GM18868 (cell line): ENCODE results near the gene DIDO1.
"Not testable (repeated sequence)": the region's sequence is repeated elsewhere in the genome, so short reads cannot be mapped to it uniquely, and the experiment has no call there.

ENCODE experiments used
- ATAC-seq: cut with Tn5 transposase; IDR thresholded peaks from one replicate; pipeline ENCODE4 v1.9.1; 2021; ENCODE audit warnings: mild to moderate bottlenecking, moderate library complexity; ENCODE audit not compliant: unreplicated experiment

Gene DIDO1

DNA sequence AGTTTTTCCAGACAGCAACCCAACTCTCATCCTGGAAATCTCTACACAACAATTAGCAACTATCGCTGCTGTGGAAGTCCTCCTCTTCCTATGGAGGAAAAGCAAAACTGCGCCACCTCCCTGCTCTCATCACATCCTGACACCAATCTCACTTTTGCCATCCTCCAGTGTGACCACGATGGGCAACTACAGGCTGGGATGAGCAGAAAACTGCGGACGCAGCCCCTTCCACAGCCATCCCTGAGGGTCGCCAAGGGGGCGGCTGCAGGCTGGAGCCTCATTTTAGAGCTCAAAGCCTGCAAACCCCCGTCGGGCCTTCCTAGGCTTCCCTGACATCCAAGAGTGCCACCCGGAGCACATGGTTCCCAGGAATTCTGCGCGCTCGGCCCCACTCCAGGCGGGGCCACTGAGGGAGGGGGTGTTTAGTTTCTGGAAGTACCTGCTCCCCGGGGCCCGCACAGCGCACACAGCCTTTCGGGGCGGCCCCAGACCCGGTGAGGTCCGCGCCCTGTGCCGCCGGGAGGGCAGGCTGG is 65.8 kb downstream of the DIDO1 start:
- no peak for ATAC-seq

DNA sequence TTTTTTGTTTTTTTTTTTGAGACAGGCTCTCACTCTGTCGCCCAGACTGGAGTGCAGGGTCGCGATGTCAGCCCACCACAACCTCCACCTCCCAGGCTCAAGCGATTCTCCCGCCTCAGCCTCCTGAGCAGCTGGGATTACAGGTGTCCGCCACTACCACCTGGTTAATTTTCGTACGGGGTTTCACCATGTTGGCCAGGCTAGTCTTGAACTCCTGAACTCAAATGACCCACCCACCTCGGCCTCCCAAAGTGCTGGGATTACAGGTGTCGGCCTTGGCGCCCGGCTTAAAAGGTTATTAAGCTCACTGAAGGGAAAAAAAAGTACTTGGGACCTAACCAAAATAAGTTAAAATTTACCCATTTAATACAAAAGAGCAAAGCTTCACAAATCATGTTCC is 66.6 kb downstream of the DIDO1 start:
- no peak for ATAC-seq

DNA sequence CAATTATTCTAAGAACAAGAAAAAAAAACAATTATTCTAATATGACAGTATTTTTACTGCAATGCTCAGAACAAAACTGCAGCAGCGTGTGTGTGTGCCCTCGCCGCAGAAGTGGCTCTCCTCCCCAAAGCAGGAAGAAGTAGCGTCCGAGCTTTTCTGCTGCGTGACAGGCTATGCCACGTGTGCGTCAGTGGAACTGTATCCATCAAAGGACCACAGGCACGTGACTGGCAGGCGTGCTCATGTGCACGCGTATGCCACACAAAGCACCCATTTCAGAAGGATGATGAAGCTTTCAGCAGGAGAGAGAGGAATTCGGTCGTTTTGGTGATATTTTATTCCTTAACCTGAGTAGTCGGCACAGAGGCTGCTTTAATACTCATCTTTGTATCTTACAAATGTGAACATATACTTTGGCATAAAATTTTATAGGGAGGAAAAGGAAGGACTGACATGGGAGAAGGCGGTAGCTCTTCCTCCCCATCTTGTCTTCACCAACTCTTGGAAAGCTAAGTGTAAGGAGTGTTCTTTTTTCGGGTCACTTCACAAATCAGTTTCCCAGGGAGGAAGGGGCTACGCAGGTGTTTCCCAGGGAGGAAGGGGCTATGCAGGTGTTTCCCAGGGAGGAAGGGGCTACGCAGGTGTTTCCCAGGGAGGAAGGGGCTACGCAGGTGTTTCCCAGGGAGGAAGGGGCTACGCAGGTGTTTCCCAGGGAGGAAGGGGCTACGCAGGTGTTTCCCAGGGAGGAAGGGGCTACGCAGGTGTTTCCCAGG is 68.1 kb downstream of the DIDO1 start:
- no peak for ATAC-seq

DNA sequence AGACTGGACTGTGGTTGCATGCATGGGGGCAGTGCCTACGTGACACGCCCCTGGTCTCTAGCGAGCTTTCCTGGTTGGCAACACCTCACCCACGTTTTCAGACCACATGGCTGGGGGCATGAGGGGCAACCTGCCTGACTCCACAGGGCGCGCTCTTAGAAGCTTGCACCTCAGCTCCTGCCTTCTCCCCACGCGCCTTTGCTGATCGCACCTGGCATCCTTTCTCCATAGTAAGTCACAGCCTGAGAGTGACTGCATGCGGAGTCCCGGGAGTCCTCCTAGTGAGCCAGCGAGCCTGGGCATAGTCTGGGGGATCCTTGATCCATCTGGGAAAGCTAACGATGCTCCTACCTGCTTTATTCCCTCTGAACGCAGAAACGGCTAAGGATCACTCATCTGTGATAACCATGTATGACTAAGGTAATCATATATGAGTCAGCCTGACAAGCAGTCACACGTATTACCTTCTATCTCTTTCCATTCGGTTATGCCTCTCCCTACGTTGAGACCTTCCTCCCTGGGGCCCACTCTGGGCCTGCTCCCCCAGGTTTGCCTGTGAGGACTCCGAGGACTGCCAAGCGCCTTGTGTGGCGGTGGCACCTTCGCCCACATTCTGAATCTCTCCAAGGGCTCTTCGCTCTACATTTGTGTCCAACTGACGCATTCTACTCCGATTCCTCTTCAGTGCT is 69.2 kb downstream of the DIDO1 start:
- no peak for ATAC-seq

DNA sequence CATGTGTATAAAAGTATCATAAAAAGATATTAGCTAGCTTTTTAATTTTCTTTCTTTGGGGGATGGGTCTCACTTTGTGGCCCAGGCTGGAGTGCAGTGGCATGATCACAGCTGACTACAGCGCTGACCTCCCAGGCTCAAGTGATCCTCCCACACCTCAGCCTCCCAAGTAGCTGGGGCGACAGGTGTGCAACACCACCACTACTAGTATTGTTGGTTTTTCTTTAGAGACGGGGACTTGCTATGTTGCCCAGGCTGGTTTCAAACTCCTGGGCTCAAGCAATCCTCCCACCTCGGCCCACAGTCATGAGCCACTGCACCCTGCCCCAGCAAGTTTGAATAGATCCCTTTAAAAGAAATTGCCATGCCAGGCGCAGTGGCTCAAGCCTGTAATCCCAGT is 71.2 kb downstream of the DIDO1 start:
- ATAC-seq = no peak

DNA sequence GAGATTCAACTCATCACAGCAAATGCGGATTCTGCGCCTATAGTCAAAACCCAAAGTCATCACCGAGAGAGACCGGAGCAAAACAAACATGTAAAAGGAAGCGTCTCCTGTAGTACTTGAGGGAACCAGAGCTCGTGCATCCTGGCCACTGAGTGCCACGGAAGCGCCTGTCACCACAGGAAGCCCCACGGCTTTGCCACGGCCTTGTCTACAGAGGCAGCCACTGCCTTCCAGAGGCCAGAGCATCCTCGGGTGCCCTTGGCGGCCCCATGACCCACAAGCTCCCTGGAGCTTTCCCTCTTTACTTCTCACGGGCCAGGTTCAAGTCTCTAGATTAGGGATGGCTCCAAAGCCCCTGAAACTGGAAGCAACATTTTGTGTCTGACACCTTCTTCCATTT is 72.2 kb downstream of the DIDO1 start:
- no peak for ATAC-seq

DNA sequence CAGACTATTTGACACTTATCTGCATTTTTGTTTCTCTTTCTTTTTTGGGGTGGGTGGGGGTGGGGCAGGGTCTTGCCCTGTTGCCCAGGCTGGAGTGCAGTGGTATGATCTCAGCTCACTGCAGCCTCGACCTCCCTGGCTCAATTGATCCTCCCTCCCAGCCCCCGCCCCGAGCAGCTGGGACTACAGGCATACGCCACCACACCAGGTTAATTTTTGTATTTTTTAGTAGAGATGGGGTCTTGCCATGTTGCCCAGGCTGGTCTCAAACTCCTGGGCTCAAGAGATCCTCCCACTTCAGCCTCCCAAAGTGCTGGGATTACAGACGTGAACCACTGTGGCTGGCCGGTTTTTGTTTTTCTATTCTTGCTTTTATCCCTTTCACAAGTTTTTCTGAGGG is 73.0 kb downstream of the DIDO1 start:
- ATAC-seq = not testable (repeated sequence)

- no peak for ATAC-seq
These were observed 73.5 kb downstream of the DIDO1 start for GRCh38 chr20:62852841-62853240.

- ATAC-seq = no peak
These were observed 74.1 kb downstream of the DIDO1 start for GRCh38 chr20:62852196-62852595.

DNA sequence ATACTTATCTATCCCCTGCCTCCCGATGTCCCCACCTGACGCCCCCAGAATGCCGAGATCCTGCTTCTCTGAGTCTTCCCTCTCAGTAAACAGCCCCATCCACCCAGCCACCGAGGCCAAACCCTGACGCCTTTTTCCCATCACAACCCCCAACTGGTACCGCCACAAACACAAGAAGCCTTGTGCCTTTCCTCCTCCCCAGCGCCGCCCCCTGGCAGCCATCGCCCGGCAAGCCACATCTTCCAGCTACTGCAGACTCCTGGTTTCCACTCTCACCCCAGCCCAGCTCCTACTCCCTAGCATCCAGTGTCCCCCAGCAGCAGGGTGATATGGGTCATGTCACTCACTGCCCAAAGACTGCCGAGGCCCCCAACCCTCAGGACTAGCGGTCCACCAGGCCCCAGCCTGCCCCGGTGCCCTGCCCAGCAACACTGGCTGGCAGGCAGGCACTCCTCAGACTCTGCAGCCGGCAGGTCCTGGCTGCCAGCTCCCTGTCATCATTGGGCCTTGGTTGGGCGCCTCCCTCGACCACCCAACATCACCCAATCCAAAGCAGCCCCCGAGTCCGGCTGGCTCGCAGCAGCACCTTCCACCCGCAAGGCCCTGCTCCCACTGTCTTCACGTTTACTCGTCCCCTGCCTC is 75.9 kb downstream of the DIDO1 start:
- no peak for ATAC-seq

DNA sequence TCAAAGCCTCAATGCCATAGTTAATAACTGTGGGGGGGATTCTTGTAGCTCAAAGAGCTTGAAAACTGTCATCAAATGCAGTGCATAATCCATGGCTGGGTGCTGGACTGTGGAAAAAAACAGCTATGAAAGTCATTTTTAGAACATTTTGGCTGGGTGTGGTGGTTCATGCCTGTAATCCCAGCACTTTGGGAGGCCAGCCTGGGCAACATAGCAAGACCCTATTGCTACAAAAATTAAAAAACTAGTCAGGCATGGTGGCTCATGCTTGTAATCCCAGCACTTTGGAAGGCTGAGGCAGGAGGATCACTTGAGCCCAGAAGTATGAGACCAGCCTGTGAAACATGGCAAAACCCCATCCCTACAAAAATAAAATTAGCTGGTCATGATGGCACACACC is 76.9 kb downstream of the DIDO1 start:
- no peak for ATAC-seq

GRCh38 chr20:62848917-62849316 is 77.4 kb downstream of the DIDO1 start:
- not testable (repeated sequence) for ATAC-seq

DNA sequence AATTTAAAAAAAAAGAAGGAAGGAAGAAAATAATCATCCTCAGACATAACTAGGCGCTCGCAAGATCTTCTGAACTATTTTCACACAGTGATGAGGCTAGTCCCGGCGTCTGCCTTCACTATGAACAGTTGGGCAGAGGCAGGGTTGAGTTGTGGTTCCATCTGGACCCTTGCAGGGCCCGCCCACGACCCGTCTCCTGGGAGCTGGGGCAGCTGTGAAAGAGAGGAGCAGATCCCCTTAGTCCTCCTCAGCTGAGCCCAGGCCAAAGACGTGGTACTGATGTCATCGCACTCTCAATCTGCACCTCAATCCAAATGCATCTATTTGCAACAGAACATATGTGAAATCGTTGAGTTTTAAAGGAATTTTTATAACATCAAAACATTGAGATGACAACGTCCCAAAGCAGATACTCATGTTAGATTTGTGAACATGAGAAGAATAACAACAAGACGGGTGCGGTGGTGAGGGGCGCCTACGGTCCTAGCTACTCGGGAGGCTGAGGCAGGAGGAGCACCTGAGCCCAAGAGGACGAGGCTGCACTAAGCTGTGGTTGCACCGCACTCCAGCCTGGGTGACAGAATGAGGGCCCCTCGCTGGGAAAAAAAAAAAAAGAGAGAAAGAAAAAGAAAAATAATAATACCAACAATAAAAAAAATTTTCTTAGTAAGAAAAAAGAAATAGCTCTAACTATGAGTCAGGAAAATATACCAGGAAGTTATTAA is 80.0 kb downstream of the DIDO1 start:
- ATAC-seq = no peak

- ATAC-seq = no peak
These were observed 80.7 kb downstream of the DIDO1 start for GRCh38 chr20:62845416-62846160.

DNA sequence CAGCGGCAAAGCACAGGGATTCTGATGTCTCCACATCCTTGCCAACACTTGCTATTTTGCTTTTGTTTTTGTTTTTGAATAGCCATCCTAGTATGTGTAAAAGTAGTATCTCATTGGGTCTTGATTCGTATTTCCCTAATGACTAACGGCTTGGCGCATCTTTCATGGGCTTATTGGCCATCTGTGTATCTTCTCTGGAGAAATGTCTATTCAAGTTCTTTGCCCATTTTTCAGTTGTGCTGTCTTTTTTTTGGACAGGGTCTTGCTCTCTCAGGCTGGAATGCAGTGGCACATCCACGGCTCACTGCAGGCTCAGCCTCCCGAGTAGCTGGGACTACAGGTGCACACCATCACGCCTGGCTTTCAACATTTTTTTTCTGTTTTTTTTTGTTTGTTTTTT is 82.1 kb downstream of the DIDO1 start:
- no peak for ATAC-seq

- no peak for ATAC-seq
These were observed 82.6 kb downstream of the DIDO1 start for GRCh38 chr20:62843656-62844055.

DNA sequence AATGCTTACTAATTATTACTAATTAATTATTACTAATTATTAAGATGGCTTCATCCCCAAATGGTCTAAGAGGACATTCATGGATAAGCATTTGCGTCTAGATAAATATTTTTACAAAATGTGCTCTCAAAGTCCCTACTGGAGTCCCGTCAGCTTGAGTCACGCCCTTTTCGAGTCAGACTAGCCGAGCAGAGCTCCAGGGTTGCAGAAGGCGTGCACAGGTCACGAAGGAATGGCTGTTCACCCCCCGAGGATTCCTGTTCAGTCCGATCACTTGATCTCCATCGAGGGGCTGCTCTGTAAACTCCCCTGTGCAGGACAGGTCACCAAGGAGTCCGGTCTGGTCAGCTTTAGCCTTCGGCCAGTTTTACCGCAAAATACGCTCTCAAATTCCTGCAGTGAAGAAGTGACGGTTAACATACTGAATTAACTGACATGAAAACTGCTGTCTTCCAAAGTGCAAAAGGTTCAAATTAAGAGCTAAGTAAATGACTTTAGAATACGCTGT is 84.5 kb downstream of the DIDO1 start:
- no peak for ATAC-seq

GRCh38 chr20:62840244-62841197 is 85.8 kb downstream of the DIDO1 start:
- no peak for ATAC-seq

- ATAC-seq = no peak
These were observed 86.5 kb downstream of the DIDO1 start for GRCh38 chr20:62839816-62840215.
